HG03575 (cell line): ENCODE data around the gene EPX.
"Not testable (repeated sequence)": the region's sequence is repeated elsewhere in the genome, so short reads cannot be mapped to it uniquely, and the experiment has no call there.

Source experiments
- ATAC-seq: cut with Tn5 transposase; IDR thresholded peaks from one replicate; pipeline ENCODE4 v1.9.1; 2021; ENCODE audit not compliant: unreplicated experiment, insufficient number of reproducible peaks, low FRiP score; ENCODE audit errors: extremely low read depth

The EPX gene

GRCh38 chr17:58192612-58193011 is at the start of gene EPX:
Gene EPX, plus strand, starts transcription at chr17:58192726. Its CDS starts 121 bp downstream, at chr17:58192847.
- ATAC-seq = no peak

DNA sequence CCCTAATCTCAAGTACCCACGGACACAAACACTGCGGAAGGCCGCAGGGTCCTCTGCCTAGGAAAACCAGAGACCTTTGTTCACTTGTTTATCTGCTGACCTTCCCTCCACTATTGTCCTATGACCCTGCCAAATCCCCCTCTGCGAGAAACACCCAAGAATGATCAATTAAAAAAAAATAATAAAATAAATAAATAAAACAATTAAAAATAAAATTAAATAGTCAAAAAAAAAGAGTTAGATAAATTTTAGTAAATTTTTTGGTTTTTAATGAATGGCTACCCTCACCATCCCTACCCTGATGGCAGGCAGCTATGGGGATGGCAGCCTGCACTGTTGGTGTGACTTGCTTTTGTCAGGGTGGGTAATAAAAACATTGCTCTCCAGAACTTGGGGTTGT is 49.2 kb upstream of the EPX start:
- not testable (repeated sequence) for ATAC-seq

- no peak for ATAC-seq
Measured at GRCh38 chr17:58144801-58145200, 47.7 kb upstream of the EPX start.

DNA sequence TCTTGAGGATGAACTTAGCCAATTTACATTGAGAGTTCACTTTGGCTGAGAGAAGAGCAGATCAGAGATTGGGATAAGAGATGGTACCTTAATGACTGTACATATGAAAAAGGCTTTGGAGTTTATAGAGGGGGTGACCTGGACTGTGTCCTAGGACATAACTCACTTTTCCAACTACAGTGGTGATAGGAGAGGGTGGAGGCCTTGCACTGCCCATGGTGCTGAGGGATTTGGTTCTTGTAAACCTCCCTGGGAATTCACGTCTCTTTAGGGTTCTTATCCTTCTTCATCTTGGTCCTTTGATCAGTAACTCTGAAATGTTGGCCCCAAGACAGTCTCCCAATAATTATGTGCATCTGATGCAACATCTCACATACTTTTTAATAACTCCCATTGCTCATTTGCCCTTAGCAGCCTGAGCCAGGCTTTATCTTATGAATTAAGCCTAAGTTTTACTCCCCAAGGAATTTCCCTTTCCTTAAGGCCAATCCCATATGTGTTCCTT is 44.5 kb upstream of the EPX start, which contains the start of gene OR4D1:
Gene OR4D1 (plus strand): TSS at position 455 of the 505 bp plus-strand sequence. CDS start 6,770 bp downstream, outside the sequence.
- ATAC-seq = no peak

DNA sequence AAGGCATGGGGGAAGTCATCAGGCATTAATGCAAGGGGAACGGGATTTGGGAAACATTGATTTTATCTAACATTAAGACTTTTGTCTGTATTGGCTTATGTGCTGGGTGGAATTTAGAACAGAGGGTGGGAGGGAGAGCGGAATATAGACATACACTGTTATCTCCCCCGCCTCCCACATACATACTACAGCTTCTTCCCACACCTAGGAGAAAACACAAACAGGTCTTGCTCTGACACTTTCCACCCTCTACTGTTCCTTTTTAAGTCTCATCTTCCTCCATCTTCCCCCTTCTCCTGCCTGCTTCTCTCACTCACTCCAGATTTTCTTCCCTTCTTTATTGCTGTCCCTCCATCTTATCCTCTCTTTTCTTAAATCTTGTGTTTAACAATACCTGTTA is 43.9 kb upstream of the EPX start:
- ATAC-seq = no peak

GRCh38 chr17:58150394-58150793 is 42.1 kb upstream of the EPX start:
- ATAC-seq = no peak

DNA sequence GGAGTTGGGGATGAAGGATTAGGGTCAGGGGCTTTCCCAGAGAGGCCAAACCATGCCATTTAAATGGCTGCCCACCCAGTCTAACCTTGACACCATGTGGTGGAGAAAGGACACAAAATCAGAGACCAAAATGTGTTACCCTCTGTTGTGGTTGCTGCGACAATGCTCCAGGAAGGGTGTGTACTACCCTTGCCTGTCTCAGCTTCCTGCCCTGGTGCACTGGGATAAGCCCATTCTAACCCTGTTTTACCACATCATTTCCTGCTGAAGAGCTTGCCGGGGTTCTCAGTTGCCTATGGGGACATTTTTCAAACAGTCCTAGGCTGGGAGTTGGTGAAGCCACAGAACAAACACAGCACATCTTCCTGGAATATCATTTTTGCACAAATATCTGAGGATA is 39.5 kb upstream of the EPX start:
- ATAC-seq = no peak

- no peak for ATAC-seq
Measured at GRCh38 chr17:58153671-58154070, 38.9 kb upstream of the EPX start.

DNA sequence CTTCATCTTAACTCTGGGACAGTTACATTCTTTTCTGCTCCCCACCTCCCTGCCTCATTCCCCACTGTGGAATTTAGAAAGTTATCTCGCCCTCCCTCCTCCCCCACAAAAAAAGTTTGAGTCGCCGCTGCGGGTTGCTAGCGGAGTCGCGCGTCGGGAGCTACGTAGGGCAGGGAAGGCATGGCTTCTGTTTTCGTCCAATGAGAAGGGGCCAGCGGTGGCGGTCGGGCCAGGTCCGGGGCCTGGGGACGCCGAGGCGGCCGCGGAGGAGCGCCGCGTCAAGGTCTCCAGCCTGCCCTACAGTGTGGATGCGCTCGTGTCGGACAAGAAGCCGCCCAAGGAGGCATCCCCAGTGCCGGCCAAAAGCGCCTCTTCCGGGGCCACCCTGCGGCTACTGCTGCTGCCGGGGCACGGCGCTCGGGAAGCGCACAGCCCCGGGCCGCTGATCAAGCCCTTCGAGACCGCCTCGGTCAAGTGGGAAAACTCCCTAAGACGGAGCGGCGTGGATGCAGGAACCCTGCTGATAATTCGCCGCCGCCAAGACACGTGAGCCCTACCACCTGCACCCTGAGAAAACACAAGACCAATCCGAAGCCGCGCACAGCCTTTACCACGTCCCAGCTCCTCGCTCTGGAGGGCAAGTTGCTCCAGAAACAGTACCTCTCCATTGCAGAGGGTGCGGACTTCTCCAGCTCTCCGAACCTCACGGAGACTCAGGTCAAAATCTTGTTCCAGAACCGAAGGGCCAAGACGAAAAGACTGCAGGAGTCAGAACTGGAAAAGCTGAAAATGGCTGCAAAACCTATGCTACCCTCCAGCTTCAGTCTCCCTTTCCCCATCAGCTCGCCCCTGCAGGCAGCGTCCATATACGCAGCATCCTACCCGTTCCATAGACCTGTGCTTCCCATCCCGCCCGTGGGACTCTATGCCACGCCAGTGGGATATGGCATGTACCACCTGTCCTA is 35.4 kb upstream of the EPX start:
- ATAC-seq = no peak

GRCh38 chr17:58158181-58158580 is 34.3 kb upstream of the EPX start:
- ATAC-seq = no peak

DNA sequence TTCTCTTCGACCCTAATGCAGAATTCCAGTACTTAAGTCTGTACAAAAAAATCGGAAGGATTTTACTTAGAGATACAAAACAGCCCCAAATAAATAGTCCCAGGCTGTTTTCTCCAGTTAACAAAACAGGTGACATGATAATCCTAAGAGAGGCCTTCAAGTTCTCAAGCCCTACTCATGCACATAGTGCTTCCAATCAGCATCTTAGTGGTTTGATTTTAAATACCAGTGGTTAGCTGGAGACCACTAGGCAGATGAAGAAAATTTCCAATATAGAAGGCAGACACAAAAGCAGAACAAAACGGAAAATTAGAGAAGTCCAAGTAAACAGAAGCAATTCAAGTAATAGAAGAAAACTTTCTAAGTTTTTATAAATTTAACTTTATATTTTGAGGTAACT is 31.0 kb upstream of the EPX start:
- ATAC-seq = no peak

- no peak for ATAC-seq
Measured at GRCh38 chr17:58165981-58166380, 26.5 kb upstream of the EPX start.

DNA sequence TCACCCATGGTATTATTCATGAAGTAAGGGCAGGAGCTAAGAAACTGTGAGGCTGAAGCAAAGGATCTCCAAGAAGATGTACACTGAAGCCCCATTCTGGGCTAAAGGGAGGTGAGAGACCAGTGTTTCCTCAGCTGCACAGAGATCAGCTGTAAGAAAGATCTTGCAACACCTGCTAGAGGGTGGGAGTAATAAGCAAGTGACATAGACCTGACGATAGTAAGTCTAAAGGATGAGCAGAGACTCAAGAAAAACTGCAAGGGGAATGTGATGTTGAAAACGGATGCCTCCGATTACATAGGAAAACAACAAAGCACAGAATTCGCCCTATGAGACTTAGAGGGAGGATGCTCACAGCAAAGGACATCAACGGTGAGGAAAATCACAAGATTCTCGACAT is 25.8 kb upstream of the EPX start, which contains the start of gene OR4D2:
Gene OR4D2 (plus strand): TSS at position 301 of the 400 bp plus-strand sequence. CDS start 2,674 bp downstream, outside the sequence.
- ATAC-seq = no peak

DNA sequence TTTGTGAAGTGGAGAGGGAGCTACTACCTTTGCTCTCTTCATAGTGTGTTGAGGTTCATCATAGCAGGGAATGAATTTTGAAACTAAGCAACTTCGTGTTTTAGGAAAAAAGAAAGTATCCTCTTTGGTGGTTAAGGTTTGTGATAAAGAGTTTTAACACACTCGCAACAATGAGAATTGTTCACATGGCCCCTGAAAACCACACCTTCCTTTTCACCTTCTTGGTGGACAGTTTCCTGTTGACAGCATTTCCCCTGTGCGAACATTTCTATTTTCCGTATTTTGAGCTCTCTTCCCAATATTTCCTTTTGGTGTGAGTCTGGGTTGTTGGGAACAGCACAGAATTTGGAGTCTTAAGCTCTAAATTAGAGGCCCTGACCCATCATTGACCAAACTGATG is 21.9 kb upstream of the EPX start:
- no peak for ATAC-seq

GRCh38 chr17:58172369-58173071 is 20.0 kb upstream of the EPX start:
- no peak for ATAC-seq

DNA sequence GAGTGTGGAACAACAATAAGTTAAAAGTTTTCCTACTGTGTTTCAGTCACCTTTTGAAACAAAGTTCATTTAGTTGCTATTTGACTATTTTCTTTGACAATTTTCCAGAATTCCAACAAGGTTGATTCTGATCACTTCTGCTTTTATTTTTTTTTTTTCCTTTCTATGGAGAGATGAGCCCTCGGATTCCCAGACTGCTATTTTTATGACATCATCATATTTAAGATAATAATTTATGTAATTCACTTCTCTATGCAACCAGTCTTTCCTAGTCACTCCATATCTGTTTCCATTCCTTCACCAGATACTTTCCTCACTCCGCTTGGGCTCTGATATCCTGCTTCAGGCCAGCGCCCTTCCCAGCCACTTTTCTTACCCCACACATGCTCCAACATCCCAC is 17.7 kb upstream of the EPX start:
- ATAC-seq = no peak

- ATAC-seq = no peak
Measured at GRCh38 chr17:58176200-58176599, 16.3 kb upstream of the EPX start.

DNA sequence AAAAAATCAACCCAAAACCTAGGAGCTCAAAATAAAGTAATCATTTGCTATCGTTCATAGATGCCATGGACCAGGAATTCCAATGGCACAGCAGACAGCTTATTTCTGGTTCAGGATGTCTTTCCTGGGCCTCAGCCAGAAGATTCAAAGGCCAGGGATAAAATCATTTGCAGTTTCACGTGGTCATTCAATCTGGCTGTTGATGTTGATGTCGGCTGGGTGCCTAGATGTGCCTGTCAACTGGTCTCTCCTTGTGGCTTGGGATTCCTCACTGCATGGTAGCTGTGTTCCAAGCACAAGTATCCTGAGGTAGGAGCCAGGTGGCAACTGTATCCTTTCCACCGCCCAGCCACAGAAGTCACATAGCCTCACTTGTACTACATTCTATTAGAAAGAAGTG is 10.7 kb upstream of the EPX start:
- no peak for ATAC-seq

DNA sequence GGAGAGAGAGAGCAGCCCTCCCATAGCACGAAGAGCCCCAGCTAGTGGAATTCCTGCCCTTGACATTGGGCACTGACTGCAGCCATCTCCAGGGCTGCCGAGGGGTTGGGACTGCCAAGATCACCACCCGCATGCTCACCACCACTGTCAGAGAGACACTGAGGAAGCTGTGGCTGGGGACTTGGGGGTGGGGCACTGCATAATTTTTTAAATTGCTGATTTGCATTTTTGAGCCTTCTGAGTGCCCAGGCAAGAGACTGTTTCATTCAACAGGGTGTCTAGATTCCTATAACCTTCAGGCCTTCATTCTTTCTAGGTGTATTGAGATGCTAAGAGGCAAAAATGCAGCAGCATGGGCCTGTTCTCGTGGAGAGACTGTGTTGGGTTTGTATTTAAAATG is 9.0 kb upstream of the EPX start:
- ATAC-seq = no peak
